Measurements from ENCODE around the gene DLX2.
"Not testable (repeated sequence)": the region's sequence is repeated elsewhere in the genome, so short reads cannot be mapped to it uniquely, and the experiment has no call there.

The DLX2 gene

DNA sequence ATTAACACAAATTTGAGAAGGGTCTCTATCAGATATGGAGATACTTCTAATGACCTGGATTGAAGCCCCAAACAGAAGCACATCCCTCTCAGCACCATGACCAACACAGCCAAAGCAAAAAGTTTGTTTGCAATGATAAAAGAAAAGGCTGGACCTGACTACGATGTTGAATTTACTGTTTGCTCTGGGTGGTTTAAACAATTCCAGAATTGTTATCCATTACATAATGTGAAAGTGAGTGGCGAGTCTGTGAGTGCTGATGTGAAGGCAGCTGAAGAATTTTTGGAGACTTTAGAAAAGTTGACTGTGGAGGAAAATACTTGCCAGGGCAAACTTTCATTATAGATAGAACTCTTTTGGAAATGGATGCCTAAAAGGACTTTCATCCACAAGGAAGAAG, 17.4 kb upstream of the DLX2 start:
- TF ChIP-seq, protein P1, sequence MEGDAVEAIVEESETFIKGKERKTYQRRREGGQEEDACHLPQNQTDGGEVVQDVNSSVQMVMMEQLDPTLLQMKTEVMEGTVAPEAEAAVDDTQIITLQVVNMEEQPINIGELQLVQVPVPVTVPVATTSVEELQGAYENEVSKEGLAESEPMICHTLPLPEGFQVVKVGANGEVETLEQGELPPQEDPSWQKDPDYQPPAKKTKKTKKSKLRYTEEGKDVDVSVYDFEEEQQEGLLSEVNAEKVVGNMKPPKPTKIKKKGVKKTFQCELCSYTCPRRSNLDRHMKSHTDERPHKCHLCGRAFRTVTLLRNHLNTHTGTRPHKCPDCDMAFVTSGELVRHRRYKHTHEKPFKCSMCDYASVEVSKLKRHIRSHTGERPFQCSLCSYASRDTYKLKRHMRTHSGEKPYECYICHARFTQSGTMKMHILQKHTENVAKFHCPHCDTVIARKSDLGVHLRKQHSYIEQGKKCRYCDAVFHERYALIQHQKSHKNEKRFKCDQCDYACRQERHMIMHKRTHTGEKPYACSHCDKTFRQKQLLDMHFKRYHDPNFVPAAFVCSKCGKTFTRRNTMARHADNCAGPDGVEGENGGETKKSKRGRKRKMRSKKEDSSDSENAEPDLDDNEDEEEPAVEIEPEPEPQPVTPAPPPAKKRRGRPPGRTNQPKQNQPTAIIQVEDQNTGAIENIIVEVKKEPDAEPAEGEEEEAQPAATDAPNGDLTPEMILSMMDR (IDR thresholded peaks at IDR 0.05; ENCODE audit: insufficient read depth, low read length, poor library complexity, severe bottlenecking): no peak
- no peaks in the 10 kb centered on the region for H3K36me3 ChIP-seq (ENCODE audit: control insufficient read depth, insufficient read depth, low read length)
- H3K27me3 ChIP-seq (replicated peaks; ENCODE audit: control insufficient read depth, insufficient read depth, low read length): no peaks in the 10 kb centered on the region
- H3K4me3 ChIP-seq (replicated peaks; ENCODE audit: low read depth, low read length): no peak overlapping the region
- DNase-seq (ENCODE audit: extremely low read depth, insufficient read length): no peak

DNA sequence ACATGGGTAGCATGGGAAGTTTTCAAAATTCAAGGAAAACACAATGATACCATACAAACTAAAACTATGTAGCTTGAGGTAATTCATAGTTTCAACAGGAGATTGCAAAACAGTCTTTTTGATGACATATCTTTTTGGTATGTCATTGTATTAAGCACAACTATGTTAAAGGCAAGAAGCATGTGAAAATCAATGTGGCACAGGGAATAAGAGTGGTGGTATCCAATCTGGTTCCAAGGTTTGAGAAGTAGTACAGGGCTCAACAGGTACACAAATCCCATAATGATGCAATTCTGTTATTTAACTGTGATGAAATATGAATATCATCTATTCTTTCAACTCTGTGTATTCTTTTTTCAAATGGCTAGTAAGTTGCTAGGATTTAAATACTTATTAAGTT, 16.4 kb upstream of the DLX2 start:
- H3K27me3 ChIP-seq (replicated peaks; ENCODE audit: control insufficient read depth, insufficient read depth, low read length): no peaks in the 10 kb centered on the region
- DNase-seq (ENCODE audit: extremely low read depth, insufficient read length): no peak
- no peak overlapping the region for H3K4me3 ChIP-seq (replicated peaks; ENCODE audit: low read depth, low read length)
- H3K36me3 ChIP-seq (ENCODE audit: control insufficient read depth, insufficient read depth, low read length): no peaks in the 10 kb centered on the region
- TF ChIP-seq, protein P1 (IDR thresholded peaks at IDR 0.05; ENCODE audit: insufficient read depth, low read length, poor library complexity, severe bottlenecking): no peak

DNA sequence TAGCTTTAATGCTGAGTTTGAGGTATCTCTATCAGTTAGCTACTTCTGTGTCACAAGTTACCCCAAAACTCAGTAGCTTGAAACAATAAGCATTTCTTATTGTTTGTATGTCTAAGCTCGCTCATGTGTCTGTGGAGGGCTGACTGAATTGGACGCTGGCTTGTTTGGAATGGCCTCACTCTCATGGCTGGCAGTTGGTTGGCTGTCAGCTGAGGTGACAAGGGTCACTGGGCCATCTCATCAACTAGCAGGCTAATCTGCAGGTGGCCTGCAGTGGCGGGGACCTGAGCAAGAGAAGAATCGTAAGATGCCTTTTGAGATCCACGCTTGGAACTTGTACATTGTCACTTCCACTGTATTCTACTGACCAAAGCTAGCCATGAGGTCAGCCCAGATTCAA, 13.4 kb upstream of the DLX2 start:
- DNase-seq (ENCODE audit: extremely low read depth, insufficient read length): no peak
- H3K4me3 ChIP-seq (replicated peaks; ENCODE audit: low read depth, low read length): no peak overlapping the region
- no peaks in the 10 kb centered on the region for H3K36me3 ChIP-seq (ENCODE audit: control insufficient read depth, insufficient read depth, low read length)
- TF ChIP-seq, protein P1 (IDR thresholded peaks at IDR 0.05; ENCODE audit: insufficient read depth, low read length, poor library complexity, severe bottlenecking): no peak
- H3K27me3 ChIP-seq (replicated peaks; ENCODE audit: control insufficient read depth, insufficient read depth, low read length): no peaks in the 10 kb centered on the region

DNA sequence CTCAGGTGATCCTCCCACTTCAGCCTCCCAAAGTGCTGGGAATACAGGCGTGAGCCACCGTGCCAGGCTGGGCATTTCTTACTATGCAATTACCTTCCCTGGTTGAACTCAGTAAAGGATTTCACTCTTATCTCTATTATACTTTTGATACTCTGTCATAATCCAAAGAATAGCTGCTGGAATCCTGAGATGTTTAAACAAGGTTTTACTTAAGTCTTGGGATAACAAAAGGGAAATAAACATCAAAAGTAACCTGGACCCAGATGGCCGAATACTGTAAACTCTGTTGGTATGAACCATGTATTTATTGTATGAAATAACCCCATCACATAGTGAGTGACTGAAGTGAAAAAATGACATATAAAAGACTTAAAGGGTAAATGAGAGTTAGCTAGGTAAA, 11.9 kb upstream of the DLX2 start:
- TF ChIP-seq, protein P1 (IDR thresholded peaks at IDR 0.05; ENCODE audit: insufficient read depth, low read length, poor library complexity, severe bottlenecking): no peak
- Histone ChIP-seq H3K36me3 (ENCODE audit: control insufficient read depth, insufficient read depth, low read length) (no peaks in the 10 kb centered on the region), H3K4me3 (replicated peaks; ENCODE audit: low read depth, low read length) (no peak overlapping the region), H3K27me3 (replicated peaks; ENCODE audit: control insufficient read depth, insufficient read depth, low read length) (no peaks in the 10 kb centered on the region)
- no peak for DNase-seq (ENCODE audit: extremely low read depth, insufficient read length)

DNA sequence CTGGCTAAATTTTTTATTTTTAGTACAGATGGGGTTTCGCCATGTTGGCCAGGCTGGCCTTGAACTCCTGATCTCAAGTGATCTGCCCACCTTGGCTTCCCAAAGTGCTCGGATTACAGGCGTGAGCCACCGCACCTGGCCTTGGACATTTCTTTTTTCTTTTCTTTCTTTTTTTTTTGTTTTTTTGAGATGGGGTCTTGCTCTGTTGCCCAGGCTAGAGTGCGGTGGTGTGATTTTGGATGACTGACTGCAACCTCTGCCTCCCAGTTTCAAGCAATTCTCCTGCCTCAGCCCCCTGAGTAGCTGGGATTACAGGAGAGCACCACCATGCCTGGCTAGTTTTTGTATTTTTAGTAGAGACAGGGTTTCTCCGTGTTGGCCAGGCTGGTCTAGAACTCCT, 11.5 kb upstream of the DLX2 start:
- H3K27me3 ChIP-seq (replicated peaks; ENCODE audit: control insufficient read depth, insufficient read depth, low read length); H3K36me3 ChIP-seq (ENCODE audit: control insufficient read depth, insufficient read depth, low read length); H3K4me3 ChIP-seq (replicated peaks; ENCODE audit: low read depth, low read length); DNase-seq (ENCODE audit: extremely low read depth, insufficient read length): not testable (repeated sequence)

DNA sequence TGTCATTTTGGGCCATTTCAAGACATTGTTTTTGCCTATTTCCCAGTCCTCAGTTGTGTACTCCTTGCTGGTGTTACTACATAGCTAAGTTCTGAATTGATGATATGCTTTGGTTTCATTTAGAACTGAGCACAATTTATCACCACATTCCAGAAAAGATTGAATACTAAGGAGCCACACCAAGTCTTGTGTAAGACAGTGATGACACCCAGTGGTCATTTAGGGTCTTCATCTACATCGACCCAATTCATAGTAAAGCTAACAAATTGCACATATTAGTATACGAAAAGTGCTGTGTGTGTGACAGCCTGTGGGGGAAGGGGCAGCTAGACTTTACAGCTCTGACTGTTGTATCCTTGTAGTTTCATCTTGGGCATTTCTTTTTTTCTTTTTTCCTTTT, 10.9 kb upstream of the DLX2 start:
- TF ChIP-seq, protein P1 (IDR thresholded peaks at IDR 0.05; ENCODE audit: insufficient read depth, low read length, poor library complexity, severe bottlenecking): peak; percentile 32
- no peak overlapping the region for H3K4me3 ChIP-seq (replicated peaks; ENCODE audit: low read depth, low read length)
- H3K27me3 ChIP-seq (replicated peaks; ENCODE audit: control insufficient read depth, insufficient read depth, low read length): no peaks in the 10 kb centered on the region
- H3K36me3 ChIP-seq (ENCODE audit: control insufficient read depth, insufficient read depth, low read length): no peaks in the 10 kb centered on the region
- DNase-seq (ENCODE audit: extremely low read depth, insufficient read length): no peak
